NCI-H1417 (cell line): Measurements from ENCODE around the gene OSBPL3.

ENCODE experiments used
- DNase-seq, 3 experiments: peaks; one replicate each; lab custom pipeline; 2025; lab: John Stamatoyannopoulos, UW

OSBPL3 gene

GRCh38 chr7:24894429-24895221 lies 85.4 kb downstream of the OSBPL3 start:
- no peak for DNase-seq

GRCh38 chr7:24891311-24891735 lies 88.7 kb downstream of the OSBPL3 start:
- DNase-seq, result peak in 2 of 3 experiments; percentile 79 to 98

GRCh38 chr7:24889611-24890010 lies 90.4 kb downstream of the OSBPL3 start:
- DNase-seq, result peak in 1 of 3 experiments; percentile 41

GRCh38 chr7:24888653-24889052 lies 91.3 kb downstream of the OSBPL3 start:
- DNase-seq, result no peak

GRCh38 chr7:24885716-24886115 lies 94.3 kb downstream of the OSBPL3 start:
- DNase-seq, result no peak

GRCh38 chr7:24885305-24885704 lies 94.7 kb downstream of the OSBPL3 start:
- DNase-seq, result peak; percentile 19 to 94 (median 77)

GRCh38 chr7:24884401-24884800 lies 95.6 kb downstream of the OSBPL3 start:
- DNase-seq, result peak; percentile 39 to 81 (median 47)

- DNase-seq, result no peak
Observed at GRCh38 chr7:24883622-24884013, 96.4 kb downstream of the OSBPL3 start.

GRCh38 chr7:24882989-24883621 lies 96.9 kb downstream of the OSBPL3 start:
- DNase-seq, result no peak

GRCh38 chr7:24881623-24882022 lies 98.4 kb downstream of the OSBPL3 start:
- no peak for DNase-seq

GRCh38 chr7:24880886-24881285 lies 99.1 kb downstream of the OSBPL3 start:
- DNase-seq, result no peak

- no peak for DNase-seq
Observed at GRCh38 chr7:24879291-24879690, 100.7 kb downstream of the OSBPL3 start.

GRCh38 chr7:24877790-24878311 lies 102.1 kb downstream of the OSBPL3 start:
- DNase-seq, result peak in 1 of 3 experiments; percentile 14

- no peak for DNase-seq
Observed at GRCh38 chr7:24874791-24875190, 105.2 kb downstream of the OSBPL3 start.

- DNase-seq, result peak in 1 of 3 experiments; percentile 27
Observed at GRCh38 chr7:24873944-24874343, 106.0 kb downstream of the OSBPL3 start.

- no peak for DNase-seq
Observed at GRCh38 chr7:24871770-24872169, 108.2 kb downstream of the OSBPL3 start.

GRCh38 chr7:24870766-24871165 lies 109.2 kb downstream of the OSBPL3 start:
- DNase-seq, result no peak

- DNase-seq, result no peak
Observed at GRCh38 chr7:24869572-24869971, 110.4 kb downstream of the OSBPL3 start.

GRCh38 chr7:24868741-24869140 lies 111.2 kb downstream of the OSBPL3 start:
- no peak for DNase-seq

GRCh38 chr7:24866004-24866615 lies 113.9 kb downstream of the OSBPL3 start:
- no peak for DNase-seq

GRCh38 chr7:24864214-24864817 lies 115.7 kb downstream of the OSBPL3 start:
- no peak for DNase-seq

- DNase-seq, result no peak
Observed at GRCh38 chr7:24863626-24864025, 116.4 kb downstream of the OSBPL3 start.
